Tibial nerve (tissue), 4 donors: ENCODE data around the gene MINPP1.

Experiments used
- EP300 ChIP-seq, 2 donors: sonication (generic); formaldehyde crosslinking; IDR thresholded peaks; one replicate each; pipeline ENCODE4 v1.6.1; 2017; ENCODE audit warnings: antibody characterized with exemption in 2 of 2, mild to moderate bottlenecking in 1 of 2
- POLR2A ChIP-seq, 2 donors: fragments of 450-650 bp; IDR thresholded peaks; one replicate each; pipeline ENCODE4 v1.6.1; 2017; ENCODE audit warnings: antibody characterized with exemption in 2 of 2, mild to moderate bottlenecking in 2 of 2, moderate library complexity in 2 of 2
- TF ChIP-seq, protein P1 (sequence below), 5 experiments: fragments of 200-600 bp in 3 of 5; fragments of 450-650 bp in 2 of 5; sonication (generic) in 3 of 5; IDR thresholded peaks; one replicate each; pipeline ENCODE4 v1.5.1; 2016 to 2019; ENCODE audit warnings: antibody characterized with exemption in 5 of 5, mild to moderate bottlenecking in 3 of 5, moderate library complexity in 2 of 5

DNA sequence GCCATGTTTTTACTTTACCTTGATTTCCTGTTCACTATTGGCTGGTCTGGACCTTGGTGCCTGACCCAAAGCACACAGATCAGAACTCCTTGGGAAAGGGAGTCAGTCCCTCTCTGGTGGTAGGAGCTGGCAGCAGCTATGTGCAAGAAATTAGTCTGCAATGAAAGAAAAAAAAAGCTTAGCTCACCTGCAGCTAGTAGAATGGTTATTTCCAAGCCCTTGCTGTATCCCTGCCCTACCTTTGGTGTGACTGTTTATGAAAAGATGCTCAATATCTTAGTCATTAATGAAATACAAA lies 86.8 kb downstream of the MINPP1 start:
- TF ChIP-seq, protein P1, sequence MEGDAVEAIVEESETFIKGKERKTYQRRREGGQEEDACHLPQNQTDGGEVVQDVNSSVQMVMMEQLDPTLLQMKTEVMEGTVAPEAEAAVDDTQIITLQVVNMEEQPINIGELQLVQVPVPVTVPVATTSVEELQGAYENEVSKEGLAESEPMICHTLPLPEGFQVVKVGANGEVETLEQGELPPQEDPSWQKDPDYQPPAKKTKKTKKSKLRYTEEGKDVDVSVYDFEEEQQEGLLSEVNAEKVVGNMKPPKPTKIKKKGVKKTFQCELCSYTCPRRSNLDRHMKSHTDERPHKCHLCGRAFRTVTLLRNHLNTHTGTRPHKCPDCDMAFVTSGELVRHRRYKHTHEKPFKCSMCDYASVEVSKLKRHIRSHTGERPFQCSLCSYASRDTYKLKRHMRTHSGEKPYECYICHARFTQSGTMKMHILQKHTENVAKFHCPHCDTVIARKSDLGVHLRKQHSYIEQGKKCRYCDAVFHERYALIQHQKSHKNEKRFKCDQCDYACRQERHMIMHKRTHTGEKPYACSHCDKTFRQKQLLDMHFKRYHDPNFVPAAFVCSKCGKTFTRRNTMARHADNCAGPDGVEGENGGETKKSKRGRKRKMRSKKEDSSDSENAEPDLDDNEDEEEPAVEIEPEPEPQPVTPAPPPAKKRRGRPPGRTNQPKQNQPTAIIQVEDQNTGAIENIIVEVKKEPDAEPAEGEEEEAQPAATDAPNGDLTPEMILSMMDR (IDR thresholded peaks at IDR 0.05): no peak
- TF ChIP-seq POLR2A (IDR thresholded peaks at IDR 0.05) (no peak), EP300 (IDR thresholded peaks at IDR 0.05) (no peak)
